GM12891 (cell line): ENCODE results near the gene CAPNS1.

Experiments
- PAX5 ChIP-seq: IDR thresholded peaks from 2 replicates; pipeline ENCODE4 v1.6.1; 2011; ENCODE audit warnings: low read length, moderate library complexity, mild to moderate bottlenecking; ENCODE audit not compliant: insufficient read depth, severe bottlenecking
- POLR2A ChIP-seq: IDR thresholded peaks from 2 replicates; pipeline ENCODE4 v1.6.1; 2011; ENCODE audit warnings: low read depth, low read length, control low read depth
- POLR2AphosphoS5 ChIP-seq: IDR thresholded peaks from 2 replicates; pipeline ENCODE4 v1.6.1; 2011; ENCODE audit warnings: low read depth, low read length, control low read depth
- POU2F2 ChIP-seq: IDR thresholded peaks from 2 replicates; pipeline ENCODE4 v1.6.1; 2011; ENCODE audit warnings: low read depth, mild to moderate bottlenecking, control low read depth, low read length, moderate library complexity
- SPI1 ChIP-seq: IDR thresholded peaks from 2 replicates; pipeline ENCODE4 v1.6.1; 2011; ENCODE audit warnings: low read depth, low read length, control low read depth
- TAF1 ChIP-seq: IDR thresholded peaks from 2 replicates; pipeline ENCODE4 v1.6.1; 2011; ENCODE audit warnings: low read depth, low read length, control low read depth

DNA sequence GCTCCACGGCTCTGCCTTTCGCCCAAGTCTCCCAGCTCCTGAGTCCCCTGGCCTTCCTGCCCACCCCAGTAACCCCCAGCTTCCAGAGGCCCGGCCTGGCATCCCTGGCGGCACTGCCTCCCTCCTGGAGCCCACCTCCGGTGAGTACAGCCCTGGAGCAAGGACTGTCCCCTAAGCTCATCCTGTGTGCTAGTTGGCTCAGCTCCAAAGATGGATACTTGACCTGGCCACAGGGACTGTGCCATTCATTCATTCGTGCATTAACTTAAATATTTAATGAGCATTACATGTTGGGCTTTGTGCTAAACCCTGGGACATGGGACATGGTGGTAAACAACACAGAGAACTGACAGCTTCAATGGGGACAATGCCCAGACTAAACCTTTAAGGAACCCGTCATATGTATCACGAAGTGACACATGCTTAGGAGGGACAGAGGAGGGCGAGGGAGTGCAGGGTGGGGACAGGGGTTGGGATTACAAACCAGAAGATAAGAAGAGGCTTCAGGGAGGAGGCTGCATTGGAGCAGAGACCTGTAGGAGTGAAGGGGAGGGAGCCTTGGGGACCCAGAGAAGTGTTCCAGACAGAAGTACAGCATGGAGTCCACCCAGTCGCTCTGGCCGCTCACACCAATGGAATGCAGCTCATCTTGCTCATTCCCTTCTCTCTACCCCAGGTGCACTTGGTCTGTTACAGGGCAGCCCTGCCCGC is 35.9 kb upstream of the CAPNS1 start:
- TF ChIP-seq POLR2AphosphoS5: no peak
- no peak for TF ChIP-seq POLR2A
- TF ChIP-seq TAF1: no peak
- TF ChIP-seq SPI1: no peak
- no peak for TF ChIP-seq POU2F2
- TF ChIP-seq PAX5: no peak
